Peyer's patch (tissue), 4 donors: ENCODE results near the gene OR8D4. TPM values are rescaled to one million over a fixed set of nuclear protein-coding genes. Genes with fewer than 3 reads are reported as not detected.
"Not testable (repeated sequence)": the region's sequence is repeated elsewhere in the genome, so short reads cannot be mapped to it uniquely, and the experiment has no call there.

Experiments used
- DNase-seq, 3 donors: peaks; one replicate each; pipeline ENCODE4 v3.0.0-alpha.2; 2017 to 2019
- H3K27ac ChIP-seq, 4 donors: fragments of 200-600 bp; sonication (generic); one replicate each; pipeline ENCODE4 v1.5.1; 2016 to 2019
- H3K27me3 ChIP-seq, 2 donors: fragments of 200-600 bp; sonication (generic); one replicate each; pipeline ENCODE4 v1.5.1; 2019
- H3K36me3 ChIP-seq, 3 donors: fragments of 200-600 bp; sonication (generic); one replicate each; pipeline ENCODE4 v1.5.1; 2016 to 2019
- H3K4me1 ChIP-seq, 4 donors: fragments of 200-600 bp; sonication (generic); one replicate each; pipeline ENCODE4 v1.5.1; 2016 to 2019
- H3K4me3 ChIP-seq, 4 donors: fragments of 200-600 bp; sonication (generic); 1 replicate in 3 of 4; 2 replicates in 1 of 4; pipeline ENCODE4 v1.5.1; 2016 to 2019; ENCODE audit warnings: mild to moderate bottlenecking in 1 of 4
- H3K9me3 ChIP-seq, 4 donors: fragments of 200-600 bp; sonication (generic); one replicate each; pipeline ENCODE4 v1.5.1; 2016 to 2019; ENCODE audit warnings: mild to moderate bottlenecking in 1 of 4
- CTCF ChIP-seq, 6 experiments: fragments of 450-650 bp in 4 of 6; fragments of 200-600 bp in 2 of 6; sonication (generic) in 1 of 6; IDR thresholded peaks; one replicate each; pipeline ENCODE4 v1.5.1; 2017 to 2019; ENCODE audit warnings: antibody characterized with exemption in 6 of 6, mild to moderate bottlenecking in 3 of 6, moderate library complexity in 1 of 6
- POLR2A ChIP-seq, 2 donors: fragments of 450-650 bp; IDR thresholded peaks; one replicate each; pipeline ENCODE4 v1.5.1; 2017; ENCODE audit warnings: antibody characterized with exemption in 2 of 2, mild to moderate bottlenecking in 2 of 2, moderate library complexity in 2 of 2
- total RNA-seq, 4 donors: library from RNA; depleted of rRNA; stranded (reverse); fragments of >200 nt; gene quantifications; one replicate each; pipeline ENCODE4 v1.1.0, GENCODE V29; 2016

The OR8D4 gene
- not detected for total RNA-seq

GRCh38 chr11:123901867-123902266, at the start of gene OR8D4:
OR8D4 (plus strand) TSS chr11:123902167; CDS start chr11:123906432, 4,265 bp downstream.
- Histone ChIP-seq H3K9me3 (no peaks in the 10 kb centered on the region), H3K36me3 (no peaks in the 10 kb centered on the region), H3K27me3 (no peaks in the 10 kb centered on the region), H3K27ac (no peak within 1 kb of the TSS), H3K4me1 (no peaks in the 10 kb centered on the region), H3K4me3 (no peak within 1 kb of the TSS)
- no peak for DNase-seq
- TF ChIP-seq CTCF (IDR thresholded peaks at IDR 0.05): no peak
- TF ChIP-seq POLR2A (IDR thresholded peaks at IDR 0.05): no peak

GRCh38 chr11:123852321-123852720, 49.6 kb upstream of the OR8D4 start:
- H3K27me3 ChIP-seq: no peaks in the 10 kb centered on the region
- H3K9me3 ChIP-seq: no peaks in the 10 kb centered on the region
- DNase-seq: no peak
- H3K36me3 ChIP-seq: no peaks in the 10 kb centered on the region
- no peaks in the 10 kb centered on the region for H3K4me1 ChIP-seq
- no peak for TF ChIP-seq POLR2A (IDR thresholded peaks at IDR 0.05)
- TF ChIP-seq CTCF (IDR thresholded peaks at IDR 0.05): no peak
- no peak overlapping the region for H3K4me3 ChIP-seq
- no peak overlapping the region for H3K27ac ChIP-seq

- H3K4me3 ChIP-seq: no peak overlapping the region
- TF ChIP-seq POLR2A (IDR thresholded peaks at IDR 0.05) (no peak), CTCF (IDR thresholded peaks at IDR 0.05) (no peak)
- no peaks in the 10 kb centered on the region for H3K4me1 ChIP-seq
- H3K9me3 ChIP-seq: no peaks in the 10 kb centered on the region
- H3K27ac ChIP-seq: no peak overlapping the region
- no peak for DNase-seq
- H3K27me3 ChIP-seq: no peaks in the 10 kb centered on the region
- no peaks in the 10 kb centered on the region for H3K36me3 ChIP-seq
Observed at GRCh38 chr11:123853038-123853437, 48.9 kb upstream of the OR8D4 start.

GRCh38 chr11:123856444-123856843, 45.5 kb upstream of the OR8D4 start:
- Histone ChIP-seq H3K27ac (no peak overlapping the region), H3K27me3 (no peaks in the 10 kb centered on the region), H3K9me3 (no peaks in the 10 kb centered on the region), H3K4me3 (no peak overlapping the region), H3K36me3 (no peaks in the 10 kb centered on the region), H3K4me1 (no peaks in the 10 kb centered on the region)
- DNase-seq: no peak
- TF ChIP-seq POLR2A (IDR thresholded peaks at IDR 0.05): no peak
- TF ChIP-seq CTCF (IDR thresholded peaks at IDR 0.05): no peak

GRCh38 chr11:123859731-123860130, 42.2 kb upstream of the OR8D4 start:
- Histone ChIP-seq H3K27ac (no peak overlapping the region), H3K9me3 (no peaks in the 10 kb centered on the region), H3K4me3 (no peak overlapping the region), H3K4me1 (no peaks in the 10 kb centered on the region), H3K36me3 (no peaks in the 10 kb centered on the region), H3K27me3 (no peaks in the 10 kb centered on the region)
- TF ChIP-seq CTCF (IDR thresholded peaks at IDR 0.05) (no peak), POLR2A (IDR thresholded peaks at IDR 0.05) (no peak)
- DNase-seq: no peak

GRCh38 chr11:123865293-123865692, 36.7 kb upstream of the OR8D4 start:
- DNase-seq, H3K27me3 ChIP-seq, H3K27ac ChIP-seq, H3K4me3 ChIP-seq, H3K4me1 ChIP-seq, H3K9me3 ChIP-seq, H3K36me3 ChIP-seq: not testable (repeated sequence)

GRCh38 chr11:123867795-123868194, 34.2 kb upstream of the OR8D4 start:
- not testable (repeated sequence) for H3K4me3 ChIP-seq, H3K4me1 ChIP-seq, H3K36me3 ChIP-seq, DNase-seq, H3K27ac ChIP-seq, H3K27me3 ChIP-seq, H3K9me3 ChIP-seq
